SKM-1 (cell line): Measurements from ENCODE around the gene NR4A2.
A peak's percentile ranks its signal among the peaks of the same experiment; 100 is the strongest.

Experiments used
- DNase-seq: peaks from one replicate; lab custom pipeline; 2025; ENCODE audit not compliant: unreplicated experiment; lab: John Stamatoyannopoulos, UW

The NR4A2 gene

DNA sequence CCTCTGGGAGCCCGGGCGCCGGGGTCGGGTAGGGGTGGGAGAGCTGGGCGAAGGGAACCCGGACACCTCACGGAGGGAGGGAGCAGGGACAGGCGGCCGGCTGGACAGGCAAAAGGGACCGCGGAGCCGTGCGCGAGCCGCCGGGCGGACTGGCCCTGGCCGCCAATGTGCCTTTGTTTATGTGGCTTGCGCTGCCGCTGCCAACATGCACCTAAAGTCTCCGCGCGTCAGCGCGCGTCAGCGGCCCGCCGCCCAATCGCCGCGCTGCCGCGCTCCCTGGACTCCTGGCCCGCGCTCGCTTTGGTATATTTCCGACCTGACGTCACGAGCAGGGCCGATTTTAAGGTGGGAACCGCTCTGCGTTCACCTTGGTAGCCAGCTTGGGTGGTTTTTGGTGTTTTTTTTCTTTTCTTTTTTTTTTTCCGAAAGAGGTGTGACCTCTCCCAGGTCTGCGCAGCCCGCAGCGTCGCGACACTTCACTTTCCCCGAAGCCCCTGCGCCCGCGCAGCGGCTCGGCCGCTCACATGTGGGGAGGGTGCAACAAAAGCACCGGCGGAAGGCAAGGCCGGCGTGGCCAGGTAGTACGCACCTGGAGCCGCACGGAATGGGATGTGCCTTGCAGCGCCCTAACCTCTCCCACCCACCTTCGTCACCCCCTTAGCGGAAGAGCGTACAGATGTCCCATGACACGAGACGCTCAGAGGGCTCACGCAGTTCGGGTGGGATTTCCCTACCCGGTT is at the start of gene NR4A2:
Gene NR4A2 (minus strand): TSS at position 188 of the 740 bp plus-strand sequence. CDS start 2,535 bp downstream, outside the sequence.
- peak; percentile 50 for DNase-seq

- no peak for DNase-seq
These were observed 47.7 kb upstream of the NR4A2 start for GRCh38 chr2:156380117-156380645.

GRCh38 chr2:156379714-156380113 is 47.2 kb upstream of the NR4A2 start:
- no peak for DNase-seq

GRCh38 chr2:156379071-156379470 is 46.5 kb upstream of the NR4A2 start:
- no peak for DNase-seq

- DNase-seq: no peak
These were observed 34.2 kb upstream of the NR4A2 start for GRCh38 chr2:156366753-156367152.

DNA sequence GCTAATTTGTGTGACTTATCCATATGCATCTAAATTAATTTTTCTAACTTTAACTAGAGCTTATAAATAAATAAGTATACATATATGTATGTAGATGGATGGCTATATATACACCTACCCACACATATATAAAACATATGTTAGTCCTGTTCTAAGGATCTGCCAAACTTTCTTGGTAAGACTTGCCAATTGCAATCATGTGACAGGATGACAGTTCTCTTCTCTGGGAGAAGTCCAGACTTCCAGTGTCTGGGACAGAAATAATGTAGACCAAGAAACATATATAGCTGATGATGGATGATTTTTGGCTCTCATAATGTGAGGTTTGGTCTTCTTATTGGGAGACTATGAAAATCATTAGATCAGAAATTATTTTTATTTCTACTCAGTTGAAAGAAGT is 30.6 kb upstream of the NR4A2 start:
- no peak for DNase-seq

DNA sequence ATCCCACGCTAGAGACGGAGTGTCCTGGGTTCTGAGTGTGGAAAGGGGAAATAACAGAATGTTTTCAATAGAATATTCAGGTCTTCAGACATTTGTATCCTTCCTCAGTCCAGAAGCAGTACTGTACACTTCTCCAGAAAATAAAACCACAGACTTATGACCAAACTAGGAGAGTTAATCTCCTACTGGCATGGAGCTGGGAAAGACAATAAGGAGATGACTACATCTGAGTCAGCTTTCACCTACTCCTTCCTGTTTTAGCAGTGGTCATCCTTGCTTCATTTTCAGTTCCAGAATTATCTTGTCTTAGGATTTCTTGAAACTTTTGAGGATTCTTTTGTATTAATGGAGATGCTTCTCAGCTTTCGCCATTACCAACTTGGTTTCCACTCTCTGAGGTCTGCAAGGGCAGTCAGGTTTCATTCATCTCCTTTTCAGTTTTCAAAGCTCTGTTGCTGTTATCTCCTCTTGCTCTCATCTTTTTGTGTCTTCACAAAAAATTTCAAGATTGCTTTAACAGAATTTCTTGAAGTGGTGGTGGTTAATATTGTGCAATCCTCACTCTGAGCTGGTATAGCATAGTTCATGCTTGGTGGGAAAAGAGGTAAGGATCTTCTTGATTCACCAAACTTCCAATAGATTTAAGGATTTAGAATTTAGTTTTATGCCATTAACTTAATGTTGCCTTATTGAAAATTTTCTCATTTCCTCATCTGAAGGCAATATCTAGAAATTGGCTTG is 23.7 kb upstream of the NR4A2 start:
- peak; percentile 31 for DNase-seq

- DNase-seq: no peak
These were observed 20.4 kb upstream of the NR4A2 start for GRCh38 chr2:156352911-156353310.

GRCh38 chr2:156350374-156351142 is 18.0 kb upstream of the NR4A2 start:
- DNase-seq: no peak

DNA sequence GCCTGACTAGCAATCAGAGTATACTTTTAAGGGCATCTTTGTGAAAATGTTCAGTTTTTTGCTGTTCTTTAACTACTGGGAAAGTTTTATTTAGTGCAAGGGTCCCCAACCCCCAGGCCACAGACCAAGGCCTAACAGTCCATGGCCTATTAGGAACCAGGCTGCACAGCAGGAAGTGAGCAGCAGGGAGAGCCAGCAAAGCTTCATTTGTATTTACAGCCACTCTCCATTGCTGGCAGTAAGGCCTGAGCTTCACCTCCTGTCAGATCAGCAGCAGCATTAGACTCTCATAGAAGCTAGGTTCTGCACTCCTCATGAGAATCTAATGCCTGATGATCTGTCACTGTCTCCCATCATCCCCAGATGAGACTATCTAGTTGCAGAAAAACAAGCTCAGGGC is 17.1 kb upstream of the NR4A2 start:
- DNase-seq: no peak

DNA sequence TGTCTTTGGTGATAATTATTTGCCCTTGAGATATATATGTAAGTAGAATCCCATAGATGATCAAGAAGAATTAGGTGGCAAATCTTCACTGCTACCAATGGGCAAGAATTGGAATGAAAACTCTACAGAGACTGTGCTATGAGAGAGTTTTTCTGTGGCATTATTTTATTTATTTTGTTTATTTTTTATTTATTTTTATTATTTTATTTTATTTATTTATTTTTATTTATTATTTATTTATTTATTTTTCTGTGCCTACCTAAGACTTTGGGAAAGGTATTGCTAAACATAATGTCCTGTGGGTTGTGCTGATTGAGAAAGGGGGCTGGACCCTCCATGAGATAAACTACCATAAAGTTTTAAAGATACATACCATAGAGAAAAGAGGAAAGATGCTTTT is 16.6 kb upstream of the NR4A2 start:
- no peak for DNase-seq

DNA sequence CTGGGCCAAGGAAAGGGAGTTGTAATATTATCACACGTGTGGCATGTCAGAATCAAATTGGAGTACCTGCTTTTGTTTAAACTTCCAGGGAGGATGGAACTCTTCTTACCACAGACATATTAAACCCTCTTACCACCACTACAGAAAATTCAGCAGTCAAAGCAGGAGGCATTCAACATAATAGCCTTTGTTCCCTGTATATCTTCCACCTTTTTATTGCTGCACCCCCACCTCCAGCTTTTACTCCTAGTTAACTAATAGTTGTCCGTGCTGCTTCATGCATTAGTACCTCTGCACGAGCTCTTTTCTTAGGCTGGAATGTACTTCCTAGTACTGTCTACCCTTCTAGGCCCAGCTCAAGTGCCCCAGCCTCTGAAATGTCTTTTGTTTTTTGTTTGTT is 14.9 kb upstream of the NR4A2 start:
- no peak for DNase-seq

DNA sequence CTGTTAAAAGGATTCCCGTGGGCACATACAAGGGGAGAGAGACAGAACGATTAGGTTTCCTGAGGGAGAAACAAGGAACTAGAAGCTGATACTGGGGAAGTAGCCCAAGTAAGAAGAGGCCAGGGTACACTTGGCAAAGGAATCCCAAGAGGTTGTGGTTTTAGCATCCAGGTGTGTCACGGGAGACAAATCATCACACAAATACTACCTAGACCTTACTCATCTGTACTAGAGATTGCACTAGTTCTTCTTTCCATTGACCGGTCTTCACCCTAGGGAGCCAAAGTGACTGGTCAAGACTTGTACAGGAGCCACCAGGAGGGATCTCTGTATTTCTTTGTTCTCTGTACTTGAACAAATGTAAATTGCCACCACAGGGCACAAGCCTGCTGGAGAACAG is 14.2 kb upstream of the NR4A2 start:
- DNase-seq: no peak

DNA sequence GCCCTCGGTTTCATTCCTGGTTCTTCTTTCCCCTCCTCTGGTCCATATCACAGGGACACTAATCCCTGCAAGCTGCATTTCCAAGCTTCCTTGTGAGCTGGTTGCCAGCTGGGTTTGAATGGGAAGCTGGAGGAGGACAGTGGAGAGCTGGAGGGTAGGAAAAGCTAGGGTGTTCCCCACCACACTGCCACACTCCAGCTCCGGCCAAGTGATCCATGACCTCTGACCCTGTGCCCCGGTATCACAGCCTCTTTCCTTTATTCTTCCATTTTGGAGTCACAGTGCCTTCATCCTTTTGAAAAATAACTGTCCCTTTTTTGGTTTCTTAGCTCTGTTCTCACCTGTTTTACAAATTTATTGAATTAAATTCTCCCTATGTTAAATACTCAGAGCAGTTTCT is 13.1 kb upstream of the NR4A2 start:
- DNase-seq: no peak

- no peak for DNase-seq
These were observed 11.4 kb upstream of the NR4A2 start for GRCh38 chr2:156343940-156344301.

DNA sequence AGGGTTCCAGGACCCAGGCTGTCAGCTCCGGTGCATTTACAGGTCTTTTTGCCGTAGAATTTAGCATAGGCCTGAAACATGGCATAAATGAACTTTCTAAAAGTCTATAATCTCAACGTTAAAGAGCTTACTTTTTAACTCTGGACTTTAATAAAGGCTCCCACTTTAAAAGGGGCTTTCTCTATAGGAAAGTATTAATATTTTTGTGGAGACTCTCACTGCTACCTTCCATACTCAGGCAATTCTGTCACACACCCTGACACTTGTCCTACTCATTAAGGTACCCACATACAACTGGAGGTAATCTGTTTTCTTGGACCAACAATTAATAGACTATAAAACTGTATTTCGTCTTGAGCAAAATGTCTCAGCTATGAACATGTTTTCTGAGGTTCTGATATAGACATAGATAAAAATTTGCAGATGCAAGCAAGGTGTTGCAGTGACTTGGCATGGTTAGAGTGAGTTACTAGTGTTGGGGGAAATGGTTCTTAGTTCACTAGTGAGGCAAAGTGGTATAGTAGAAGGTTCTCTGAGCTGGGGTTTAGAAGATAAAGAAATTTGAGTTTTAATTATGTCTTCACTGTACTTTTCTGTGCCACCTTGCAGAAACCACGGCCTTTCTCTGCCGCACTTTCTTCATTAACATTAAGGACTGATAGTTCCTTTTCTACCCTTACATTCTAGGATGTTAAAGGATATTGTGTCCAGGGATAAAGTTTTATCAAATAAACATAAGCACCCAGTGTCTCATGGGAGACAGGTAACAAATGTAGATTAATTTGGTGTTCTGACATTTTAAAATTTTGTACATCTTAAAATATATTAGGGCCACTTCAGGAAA is 10.8 kb upstream of the NR4A2 start:
- no peak for DNase-seq

DNA sequence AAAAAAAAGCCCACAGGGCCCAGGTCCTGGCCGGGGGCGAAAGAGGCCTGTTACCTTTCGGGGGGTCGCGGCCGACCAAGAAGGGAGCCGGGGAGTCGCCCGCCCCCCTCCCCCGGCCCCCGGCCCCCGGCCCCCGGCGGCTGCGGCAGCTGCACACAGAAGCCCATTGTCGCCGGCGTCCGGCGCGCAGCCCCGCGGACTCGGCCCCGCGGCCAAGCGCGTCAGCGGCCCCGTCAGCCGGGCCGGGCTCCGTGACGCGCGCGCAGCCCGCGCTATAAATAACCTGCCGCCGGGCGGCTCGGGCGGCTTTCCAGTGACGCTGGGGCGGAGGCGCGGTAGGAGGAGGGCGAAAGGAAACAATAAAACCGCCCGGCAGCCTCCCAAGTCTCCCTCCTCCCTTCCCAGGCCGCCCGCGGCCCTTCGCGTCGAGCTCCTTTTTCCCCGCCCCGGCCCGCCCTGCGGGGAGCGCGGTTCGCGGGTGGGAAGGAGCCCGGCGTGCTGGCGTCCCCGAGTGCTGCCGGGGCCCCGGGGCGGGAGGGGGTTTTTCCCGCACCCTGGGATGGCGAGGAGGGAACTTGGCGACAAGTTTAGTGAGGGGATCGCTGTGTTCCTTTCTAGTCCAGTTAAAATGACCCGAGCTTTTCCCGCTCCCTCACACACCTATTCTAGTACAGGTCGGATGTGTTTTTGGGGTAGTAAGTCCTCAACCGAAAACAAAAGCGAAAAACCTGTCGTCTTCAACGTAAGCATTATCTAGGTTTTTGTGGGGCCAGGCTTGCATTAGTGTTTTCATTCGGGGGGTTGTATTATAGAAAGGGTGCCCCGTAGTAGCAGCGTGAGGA is 10.0 kb upstream of the NR4A2 start:
- DNase-seq: peak; percentile 78

DNA sequence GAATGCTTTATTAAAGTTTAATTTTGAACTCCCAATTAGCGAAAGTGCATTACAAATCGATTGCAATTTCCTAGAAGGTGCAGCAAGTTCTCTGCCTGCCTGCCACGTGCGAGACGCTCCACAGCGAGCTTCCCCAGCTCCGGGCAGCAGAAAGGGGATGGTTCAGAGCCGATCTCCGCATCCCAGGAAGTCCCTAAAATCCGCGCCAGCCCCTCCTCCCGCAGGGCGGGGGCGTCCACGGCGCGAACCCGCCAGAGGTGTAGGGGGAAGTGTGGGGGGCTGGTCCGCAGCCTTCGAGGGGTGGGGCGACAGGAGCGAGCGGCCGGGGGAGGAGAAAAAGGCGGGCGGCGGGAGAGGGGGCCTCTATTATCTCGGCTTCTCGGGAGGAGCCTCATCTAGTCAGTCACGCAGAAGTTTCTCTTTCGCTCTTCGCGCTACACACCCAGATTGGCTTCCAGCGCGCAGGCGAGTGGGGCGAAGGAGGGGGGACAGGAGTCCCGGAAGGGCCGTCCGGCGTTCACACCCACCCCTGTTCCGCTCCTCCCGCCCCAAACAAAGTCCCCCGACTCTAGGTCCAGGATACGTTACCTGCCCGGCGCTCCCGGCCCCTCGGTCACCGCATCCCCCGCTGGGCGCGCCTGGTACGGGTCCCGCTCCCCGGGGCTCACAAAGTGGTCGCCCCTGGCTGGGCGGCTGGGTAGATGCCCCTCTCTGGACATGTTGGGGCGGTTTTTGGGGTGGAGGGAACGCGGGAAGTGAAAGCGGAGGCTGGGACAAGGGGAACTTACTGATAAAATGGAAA is 9.1 kb upstream of the NR4A2 start:
- DNase-seq: peak; percentile 91
